ENCODE results near the gene CCDC141. TPM values are rescaled to one million over a fixed set of nuclear protein-coding genes. Genes with fewer than 3 reads are reported as not detected.

The CCDC141 gene
- total RNA-seq, 3 donors from 2014 or later = 1.3 to 11.7 (median 2.2) TPM

GRCh38 chr2:178796079-178796677, 253.8 kb downstream of the CCDC141 start:
- no peak for TF ChIP-seq POLR2A (IDR thresholded peaks at IDR 0.05)
- no peak for TF ChIP-seq POLR2AphosphoS5 (IDR thresholded peaks at IDR 0.05)
- TF ChIP-seq CTCF (IDR thresholded peaks at IDR 0.05) = peak in 2 of 3 donors; percentile 43 to 50
- Histone ChIP-seq H3K9me3 (no peaks in the 10 kb centered on the region), H3K27ac (no peak overlapping the region), H3K4me3 (no peak overlapping the region), H3K36me3 (no peaks in the 10 kb centered on the region), H3K4me1 (no peaks in the 10 kb centered on the region), H3K27me3 (no peaks in the 10 kb centered on the region)
- intact Hi-C loops (cut with DNase I; ENCODE audit: low total_unique reads) = loop anchor here (5.0 kb wide), 1 partner anchor 434 kb away; no protein-coding TSS in a partner anchor
- DNase-seq (ENCODE audit: low spot score in 2 of 2) = no peak

DNA sequence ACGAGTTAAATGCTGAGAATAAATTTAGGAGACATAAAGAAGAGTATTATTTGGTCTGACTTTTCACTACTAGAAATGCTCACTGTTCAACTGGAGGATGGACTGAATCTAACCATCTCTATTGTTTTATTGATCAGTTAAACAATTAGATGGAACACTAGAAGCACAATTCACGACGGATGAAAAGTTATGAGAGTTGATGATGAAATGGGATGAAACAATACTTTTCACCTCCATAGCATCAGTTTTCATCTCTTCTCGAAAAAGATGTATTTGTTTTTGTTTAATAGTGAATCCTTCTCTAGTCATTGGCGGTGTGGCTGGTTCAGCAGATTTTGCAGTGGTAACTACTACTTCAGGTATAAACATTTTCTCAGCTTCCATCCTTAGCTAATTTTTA, 262.0 kb downstream of the CCDC141 start:
- TF ChIP-seq POLR2A (IDR thresholded peaks at IDR 0.05) (no peak), CTCF (IDR thresholded peaks at IDR 0.05) (no peak), POLR2AphosphoS5 (IDR thresholded peaks at IDR 0.05) (no peak)
- Histone ChIP-seq H3K4me1 (no peaks in the 10 kb centered on the region), H3K9me3 (no peaks in the 10 kb centered on the region), H3K27me3 (no peaks in the 10 kb centered on the region), H3K36me3 (no peaks in the 10 kb centered on the region), H3K4me3 (no peak overlapping the region), H3K27ac (no peak overlapping the region)
- intact Hi-C loops (cut with DNase I; ENCODE audit: low total_unique reads) = no loop called here
- DNase-seq (ENCODE audit: low spot score in 2 of 2) = no peak

- H3K9me3 ChIP-seq = no peaks in the 10 kb centered on the region
- intact Hi-C loops (cut with DNase I; ENCODE audit: low total_unique reads) = no loop called here
- no peaks in the 10 kb centered on the region for H3K36me3 ChIP-seq
- H3K4me3 ChIP-seq = no peak overlapping the region
- DNase-seq (ENCODE audit: low spot score in 2 of 2) = no peak
- H3K4me1 ChIP-seq = no peaks in the 10 kb centered on the region
- TF ChIP-seq POLR2AphosphoS5 (IDR thresholded peaks at IDR 0.05) = no peak
- TF ChIP-seq POLR2A (IDR thresholded peaks at IDR 0.05) = no peak
- no peak for TF ChIP-seq CTCF (IDR thresholded peaks at IDR 0.05)
- no peaks in the 10 kb centered on the region for H3K27me3 ChIP-seq
- no peak overlapping the region for H3K27ac ChIP-seq
Measured at GRCh38 chr2:178787155-178787554, 262.8 kb downstream of the CCDC141 start.

- Histone ChIP-seq H3K27me3 (no peaks in the 10 kb centered on the region), H3K4me3 (no peak overlapping the region), H3K36me3 (no peaks in the 10 kb centered on the region), H3K4me1 (no peaks in the 10 kb centered on the region), H3K27ac (no peak overlapping the region), H3K9me3 (no peaks in the 10 kb centered on the region)
- intact Hi-C loops (cut with DNase I; ENCODE audit: low total_unique reads) = no loop called here
- TF ChIP-seq CTCF (IDR thresholded peaks at IDR 0.05) (no peak), POLR2AphosphoS5 (IDR thresholded peaks at IDR 0.05) (no peak), POLR2A (IDR thresholded peaks at IDR 0.05) (no peak)
- DNase-seq (ENCODE audit: low spot score in 2 of 2) = no peak
Measured at GRCh38 chr2:178783889-178784288, 266.0 kb downstream of the CCDC141 start.

GRCh38 chr2:178782236-178782635, 267.7 kb downstream of the CCDC141 start:
- no peak for DNase-seq (ENCODE audit: low spot score in 2 of 2)
- H3K27me3 ChIP-seq = no peaks in the 10 kb centered on the region
- H3K27ac ChIP-seq = no peak overlapping the region
- intact Hi-C loops (cut with DNase I; ENCODE audit: low total_unique reads) = no loop called here
- no peaks in the 10 kb centered on the region for H3K4me1 ChIP-seq
- no peaks in the 10 kb centered on the region for H3K9me3 ChIP-seq
- no peak overlapping the region for H3K4me3 ChIP-seq
- H3K36me3 ChIP-seq = no peaks in the 10 kb centered on the region
- no peak for TF ChIP-seq POLR2AphosphoS5 (IDR thresholded peaks at IDR 0.05)
- no peak for TF ChIP-seq CTCF (IDR thresholded peaks at IDR 0.05)
- TF ChIP-seq POLR2A (IDR thresholded peaks at IDR 0.05) = no peak

Other genes with a start within 250 kb of the CCDC141 start
- gene TTN, start 242.7 kb downstream of the CCDC141 start, total RNA-seq = 10 to 100 TPM in 1 of 3 donors, 1 to 10 TPM in 2; 2.9 to 23.4 (median 3.5) TPM
- 100 to 1,000 TPM in 1 of 3 donors, 10 to 100 TPM in 2; 54.1 to 137 (median 54.9) TPM for gene SESTD1, start 214.7 kb upstream of the CCDC141 start, total RNA-seq

Measured in breast epithelium (tissue), 4 donors.